Measurements from ENCODE around the gene UBE2G1. TPM values are rescaled to one million over a fixed set of nuclear protein-coding genes. Genes with fewer than 3 reads are reported as not detected.
A peak's percentile ranks its signal among the peaks of the same experiment; 100 is the strongest.

UBE2G1 gene
- total and polyA plus RNA-seq, 2 of the 8 experiments (the other 6 are each of a cell fraction or from before 2014, with no cell fraction given) = 73.9 to 170 TPM

DNA sequence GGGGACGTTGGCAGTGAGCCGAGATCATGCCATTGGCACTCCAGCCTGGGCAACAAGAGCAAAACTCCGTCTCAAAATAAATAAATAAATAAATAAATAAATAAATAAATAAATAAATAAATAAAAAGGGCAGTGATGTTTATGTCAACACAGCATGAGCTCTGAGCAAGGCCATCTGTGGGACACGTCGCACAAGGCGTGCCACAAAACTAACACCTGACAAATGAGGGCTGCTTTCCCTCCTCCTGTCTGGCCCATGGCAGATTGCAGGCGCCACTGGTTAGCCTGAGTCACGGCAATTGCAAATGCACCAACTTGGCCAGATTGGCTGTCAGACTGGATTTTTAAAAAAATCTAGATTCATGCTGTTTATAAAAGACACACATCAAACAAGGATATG is 41.4 kb upstream of the UBE2G1 start:
- CTCF ChIA-PET (ENCODE audit: partially characterized antibody) = interaction anchor here (0.6 to 4.4 kb wide), 9 partner anchors 9 to 207 kb away, joined by 3 to 23 read pairs (median 3); no protein-coding TSS in a partner anchor
- no peak overlapping the region for H3K14ac ChIP-seq (ENCODE audit: insufficient read length)
- TF ChIP-seq TAF1 (IDR thresholded peaks at IDR 0.05; ENCODE audit: low read depth, low read length) (no peak), CHD2 (IDR thresholded peaks at IDR 0.05; ENCODE audit: low read length) (no peak)
- H4K20me1 ChIP-seq (replicated peaks in 1 of 2; ENCODE audit: control insufficient read depth in 1 of 2, insufficient read depth in 2 of 2, low read length in 2 of 2) = no peaks in the 10 kb centered on the region
- no peaks in the 10 kb centered on the region for H3K23me2 ChIP-seq (ENCODE audit: low read depth, low read length)
- H3K18ac ChIP-seq (ENCODE audit: extremely low read depth, low read length) = no peak overlapping the region; the same call in 1 of the 2 replicates
- H3K36me3 ChIP-seq (ENCODE audit: control insufficient read depth in 2 of 4, insufficient read depth in 4 of 4, low read length in 3 of 4) = no peaks in the 10 kb centered on the region
- no peaks in the 10 kb centered on the region for H3K27me3 ChIP-seq (replicated peaks in 1 of 4; ENCODE audit: control insufficient read depth in 3 of 4, extremely low read depth in 1 of 4, insufficient read depth in 3 of 4, low read length in 3 of 4)
- H3K4me2 ChIP-seq (ENCODE audit: insufficient read depth in 1 of 2, low read depth in 2 of 2, low read length in 2 of 2) = no peak overlapping the region
- H3K23ac ChIP-seq (ENCODE audit: insufficient read length) = no peak overlapping the region
- no peak overlapping the region for H3K4ac ChIP-seq (replicated peaks; ENCODE audit: insufficient read length, low read depth, low read length)
- H2BK120ac ChIP-seq (replicated peaks; ENCODE audit: low read depth, low read length) = no peak overlapping the region
- WGBS, 2 experiments (ENCODE audit: extremely low coverage in 1 of 2, insufficient coverage in 1 of 2, insufficient read length in 1 of 2, insufficient replicate concordance in 2 of 2, low coverage in 1 of 2, low lambda C conversion rate in 2 of 2, missing lambda C conversion rate in 1 of 2) = 87% methylated on average over 8 of the region's 8 CpGs; no CpG with 5 or more reads in 1 of the 2 experiments
- H3K4me3 ChIP-seq (ENCODE audit: extremely low read depth in 1 of 4, insufficient read depth in 2 of 4, low read depth in 3 of 4, low read length in 4 of 4) = no peak overlapping the region
- no peak for DNase-seq (ENCODE audit: low read depth in 1 of 2, low spot score in 2 of 2)
- FAIRE-seq = no peak
- no peak overlapping the region for H2BK15ac ChIP-seq (ENCODE audit: low read length)
- H4K91ac ChIP-seq (replicated peaks; ENCODE audit: insufficient read length, low read length) = no peak overlapping the region
- no peak overlapping the region for H4K8ac ChIP-seq (ENCODE audit: extremely low read depth, insufficient read depth, low read length)
- no peak overlapping the region for H3K27ac ChIP-seq (ENCODE audit: low read depth, low read length)
- no peak overlapping the region for H2AK5ac ChIP-seq (ENCODE audit: low read depth, low read length)
- no peak overlapping the region for H2AFZ ChIP-seq (ENCODE audit: low read length)
- no peak overlapping the region for H3K9ac ChIP-seq (replicated peaks in 1 of 4; ENCODE audit: extremely low read depth in 1 of 4, low read depth in 3 of 4, low read length in 3 of 4)
- H3K79me1 ChIP-seq (ENCODE audit: low read depth, low read length) = no peaks in the 10 kb centered on the region
- no peaks in the 10 kb centered on the region for H3K79me2 ChIP-seq (ENCODE audit: control insufficient read depth in 1 of 2, insufficient read depth in 2 of 2, low read length in 2 of 2)
- H2BK12ac ChIP-seq (ENCODE audit: low read depth, low read length) = no peak overlapping the region
- H3K4me1 ChIP-seq (replicated peaks in 1 of 4; ENCODE audit: control insufficient read depth in 3 of 4, insufficient read depth in 4 of 4, low read length in 3 of 4) = peaks cover 0 to 5% (median 2%) of the 10 kb centered on the region in 4 experiments; a peak in 4 of 7 replicates
- no peak overlapping the region for H3K56ac ChIP-seq (replicated peaks; ENCODE audit: insufficient read length, low read depth, low read length)
- POLR2A ChIA-PET (ENCODE audit: partially characterized antibody) = interaction anchor here (0.6 to 1.5 kb wide), 2 partner anchors 11 to 135 kb away, joined by 3 to 8 read pairs; no protein-coding TSS in a partner anchor
- H2BK5ac ChIP-seq (ENCODE audit: low read depth, low read length) = no peak overlapping the region
- H3K9me3 ChIP-seq (ENCODE audit: insufficient read depth in 2 of 2, low read depth in 1 of 2, low read length in 1 of 2) = no peaks in the 10 kb centered on the region
- H2BK20ac ChIP-seq (ENCODE audit: low read length) = 0 out of 2 replicates have a peak overlapping the region, but pooled peaks have one; percentile 32
- H4K5ac ChIP-seq (ENCODE audit: insufficient read length, low read depth, low read length) = no peak overlapping the region

All from H1 (cell line).